Right lobe of liver (tissue), 4 donors: ENCODE data around the gene B3GALT6.

Source experiments
- CTCF ChIP-seq, 4 donors: fragments of 200-600 bp in 3 of 4; fragments of 450-650 bp in 1 of 4; IDR thresholded peaks; one replicate each; pipeline versions ENCODE4 v1.5.1 to v1.8.0; 2016 to 2022; ENCODE audit warnings: antibody characterized with exemption in 4 of 4, mild to moderate bottlenecking in 2 of 4
- POLR2A ChIP-seq: fragments of 450-650 bp; IDR thresholded peaks from one replicate; pipeline ENCODE4 v1.6.1; 2017; ENCODE audit warnings: antibody characterized with exemption, mild to moderate bottlenecking
- donor health status: DM: no; HTN: no; CAD: no.
- donor health status: DM: no; HTN: no; CAD: no.
- donor health status: DM: no; HTN: yes; CAD: no.

- TF ChIP-seq CTCF (IDR thresholded peaks at IDR 0.05) (no peak), POLR2A (no peak)
Measured at GRCh38 chr1:1250786-1251284, 18.8 kb downstream of the B3GALT6 start.
